ENCODE results near the gene LSAMP.

- TF ChIP-seq, protein P1, sequence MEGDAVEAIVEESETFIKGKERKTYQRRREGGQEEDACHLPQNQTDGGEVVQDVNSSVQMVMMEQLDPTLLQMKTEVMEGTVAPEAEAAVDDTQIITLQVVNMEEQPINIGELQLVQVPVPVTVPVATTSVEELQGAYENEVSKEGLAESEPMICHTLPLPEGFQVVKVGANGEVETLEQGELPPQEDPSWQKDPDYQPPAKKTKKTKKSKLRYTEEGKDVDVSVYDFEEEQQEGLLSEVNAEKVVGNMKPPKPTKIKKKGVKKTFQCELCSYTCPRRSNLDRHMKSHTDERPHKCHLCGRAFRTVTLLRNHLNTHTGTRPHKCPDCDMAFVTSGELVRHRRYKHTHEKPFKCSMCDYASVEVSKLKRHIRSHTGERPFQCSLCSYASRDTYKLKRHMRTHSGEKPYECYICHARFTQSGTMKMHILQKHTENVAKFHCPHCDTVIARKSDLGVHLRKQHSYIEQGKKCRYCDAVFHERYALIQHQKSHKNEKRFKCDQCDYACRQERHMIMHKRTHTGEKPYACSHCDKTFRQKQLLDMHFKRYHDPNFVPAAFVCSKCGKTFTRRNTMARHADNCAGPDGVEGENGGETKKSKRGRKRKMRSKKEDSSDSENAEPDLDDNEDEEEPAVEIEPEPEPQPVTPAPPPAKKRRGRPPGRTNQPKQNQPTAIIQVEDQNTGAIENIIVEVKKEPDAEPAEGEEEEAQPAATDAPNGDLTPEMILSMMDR (IDR thresholded peaks at IDR 0.05): no peak
- TF ChIP-seq POLR2A (IDR thresholded peaks at IDR 0.05): no peak
Measured at GRCh38 chr3:116393199-116393598, 52.1 kb downstream of the LSAMP start.

Measured in lower leg skin (tissue), 3 donors.